ENCODE measurements around the gene SNUPN.

Gene SNUPN

GRCh38 chr15:75649848-75650247 is 24.3 kb upstream of the SNUPN start:
- H3F3A ChIP-seq (ENCODE audit: insufficient read depth, low read length), result no peaks in the 10 kb centered on the region
- no peaks in the 10 kb centered on the region for H3K79me2 ChIP-seq (ENCODE audit: insufficient read depth, low read length)
- H3K27ac ChIP-seq (ENCODE audit: low read depth, low read length, poor library complexity, severe bottlenecking), result no peak overlapping the region
- TF ChIP-seq CTCF (IDR thresholded peaks at IDR 0.05; ENCODE audit: low read length), result no peak
- no peak for TF ChIP-seq EZH2 (IDR thresholded peaks at IDR 0.05; ENCODE audit: borderline replicate concordance, low read length)
- H4K20me1 ChIP-seq (ENCODE audit: insufficient read depth, low read length), result no peaks in the 10 kb centered on the region
- H3K36me3 ChIP-seq (ENCODE audit: insufficient read depth, low read length), result no peaks in the 10 kb centered on the region
- H3K4me1 ChIP-seq (ENCODE audit: insufficient read depth, low read length, severe bottlenecking), result peaks cover 14% of the 10 kb centered on the region
- no peak overlapping the region for H3K9ac ChIP-seq (ENCODE audit: low read length)
- no peak overlapping the region for H3K4me2 ChIP-seq (ENCODE audit: low read length)
- no peaks in the 10 kb centered on the region for H3K9me3 ChIP-seq (ENCODE audit: low read length)
- no peaks in the 10 kb centered on the region for H3K27me3 ChIP-seq (ENCODE audit: insufficient read depth, low read length)
- H3K4me3 ChIP-seq (ENCODE audit: low read depth, low read length, poor library complexity, severe bottlenecking), result no peak overlapping the region
- H2AFZ ChIP-seq (ENCODE audit: low read length), result no peak overlapping the region
- no peaks in the 10 kb centered on the region for H3K9me2 ChIP-seq (ENCODE audit: low read depth, low read length)

GRCh38 chr15:75649045-75649761 is 23.7 kb upstream of the SNUPN start:
- no peaks in the 10 kb centered on the region for H3F3A ChIP-seq (ENCODE audit: insufficient read depth, low read length)
- no peak overlapping the region for H2AFZ ChIP-seq (ENCODE audit: low read length)
- no peak overlapping the region for H3K9ac ChIP-seq (ENCODE audit: low read length)
- no peak overlapping the region for H3K4me3 ChIP-seq (ENCODE audit: low read depth, low read length, poor library complexity, severe bottlenecking)
- peaks cover 14% of the 10 kb centered on the region for H3K4me1 ChIP-seq (ENCODE audit: insufficient read depth, low read length, severe bottlenecking)
- H4K20me1 ChIP-seq (ENCODE audit: insufficient read depth, low read length), result no peaks in the 10 kb centered on the region
- no peaks in the 10 kb centered on the region for H3K9me2 ChIP-seq (ENCODE audit: low read depth, low read length)
- no peaks in the 10 kb centered on the region for H3K79me2 ChIP-seq (ENCODE audit: insufficient read depth, low read length)
- TF ChIP-seq EZH2 (IDR thresholded peaks at IDR 0.05; ENCODE audit: borderline replicate concordance, low read length), result no peak
- no peak for TF ChIP-seq CTCF (IDR thresholded peaks at IDR 0.05; ENCODE audit: low read length)
- H3K9me3 ChIP-seq (ENCODE audit: low read length), result no peaks in the 10 kb centered on the region
- no peak overlapping the region for H3K4me2 ChIP-seq (ENCODE audit: low read length)
- no peak overlapping the region for H3K27ac ChIP-seq (ENCODE audit: low read depth, low read length, poor library complexity, severe bottlenecking)
- no peaks in the 10 kb centered on the region for H3K36me3 ChIP-seq (ENCODE audit: insufficient read depth, low read length)
- no peaks in the 10 kb centered on the region for H3K27me3 ChIP-seq (ENCODE audit: insufficient read depth, low read length)

GRCh38 chr15:75648156-75649000 is 22.9 kb upstream of the SNUPN start:
- Histone ChIP-seq H3K27ac (ENCODE audit: low read depth, low read length, poor library complexity, severe bottlenecking) (no peak overlapping the region), H3K36me3 (ENCODE audit: insufficient read depth, low read length) (no peaks in the 10 kb centered on the region), H3K9me2 (ENCODE audit: low read depth, low read length) (no peaks in the 10 kb centered on the region), H3K27me3 (ENCODE audit: insufficient read depth, low read length) (no peaks in the 10 kb centered on the region), H3F3A (ENCODE audit: insufficient read depth, low read length) (no peaks in the 10 kb centered on the region), H3K4me2 (ENCODE audit: low read length) (peak overlapping the region; percentile 72), H3K9ac (ENCODE audit: low read length) (peak overlapping the region; percentile 36; the same call in 1 of the 2 replicates), H2AFZ (ENCODE audit: low read length) (no peak overlapping the region), H4K20me1 (ENCODE audit: insufficient read depth, low read length) (no peaks in the 10 kb centered on the region), H3K4me1 (ENCODE audit: insufficient read depth, low read length, severe bottlenecking) (peaks cover 14% of the 10 kb centered on the region), H3K79me2 (ENCODE audit: insufficient read depth, low read length) (no peaks in the 10 kb centered on the region), H3K9me3 (ENCODE audit: low read length) (no peaks in the 10 kb centered on the region), H3K4me3 (ENCODE audit: low read depth, low read length, poor library complexity, severe bottlenecking) (peak overlapping the region; percentile 58)
- TF ChIP-seq EZH2 (IDR thresholded peaks at IDR 0.05; ENCODE audit: borderline replicate concordance, low read length) (no peak), CTCF (IDR thresholded peaks at IDR 0.05; ENCODE audit: low read length) (no peak)
